HepG2 (cell line): Measurements from ENCODE around the gene SEMA4C. TPM values are rescaled to one million over a fixed set of nuclear protein-coding genes. Genes with fewer than 3 reads are reported as not detected.

ENCODE experiments used
- BCLAF1 ChIP-seq: fragments of 450-650 bp; IDR thresholded peaks from 2 replicates; pipeline ENCODE4 v1.6.1; 2017; ENCODE audit warnings: mild to moderate bottlenecking
- DMAP1 ChIP-seq: IDR thresholded peaks from 2 replicates; pipeline ENCODE4 v1.6.1; 2016
- FOXC1 ChIP-seq: sonication (generic); formaldehyde crosslinking; IDR thresholded peaks from 2 replicates; pipeline ENCODE4 v1.8.0; 2022; ENCODE audit warnings: mild to moderate bottlenecking, missing genetic modification reagents, borderline replicate concordance
- HES4 ChIP-seq: sonication (generic); formaldehyde crosslinking; IDR thresholded peaks from 2 replicates; pipeline ENCODE4 v1.9.0; 2021; ENCODE audit warnings: mild to moderate bottlenecking, missing genetic modification reagents, borderline replicate concordance
- KLF15 ChIP-seq: sonication (generic); formaldehyde crosslinking; IDR thresholded peaks from 2 replicates; pipeline ENCODE4 v1.8.1; 2023; ENCODE audit warnings: borderline replicate concordance, mild to moderate bottlenecking, inconsistent platforms, missing genetic modification reagents, mixed read lengths
- MEIS1 ChIP-seq: sonication (generic); formaldehyde crosslinking; IDR thresholded peaks from 2 replicates; pipeline ENCODE4 v1.9.0; 2021; ENCODE audit warnings: mild to moderate bottlenecking, missing genetic modification reagents, moderate library complexity, borderline replicate concordance
- PCBP1 ChIP-seq: fragments of 200-400 bp; formaldehyde crosslinking; IDR thresholded peaks from 2 replicates; pipeline ENCODE4 v1.6.1; 2017; ENCODE audit warnings: mild to moderate bottlenecking, low read depth, low read length, borderline replicate concordance
- SALL1 ChIP-seq: sonication (generic); formaldehyde crosslinking; IDR thresholded peaks from 2 replicates; pipeline ENCODE4 v1.8.0; 2022; ENCODE audit warnings: mild to moderate bottlenecking, missing genetic modification reagents
- SAP130 ChIP-seq: IDR thresholded peaks from 2 replicates; pipeline ENCODE4 v1.6.1; 2016; ENCODE audit warnings: low read depth
- SYNCRIP ChIP-seq: fragments of 200-400 bp; formaldehyde crosslinking; IDR thresholded peaks from 2 replicates; pipeline ENCODE4 v1.6.1; 2018; ENCODE audit warnings: mild to moderate bottlenecking, low read depth, low read length; ENCODE audit not compliant: insufficient read depth
- TBX3 ChIP-seq: fragments of 450-650 bp; IDR thresholded peaks from 2 replicates; pipeline ENCODE4 v1.6.1; 2017; ENCODE audit warnings: antibody characterized with exemption, mild to moderate bottlenecking, inconsistent platforms, borderline replicate concordance
- ZNF230 ChIP-seq: sonication (generic); formaldehyde crosslinking; IDR thresholded peaks from 2 replicates; pipeline ENCODE4 v1.4.0; 2020; ENCODE audit warnings: mild to moderate bottlenecking, missing genetic modification reagents
- ZNF317 ChIP-seq: sonication (generic); formaldehyde crosslinking; IDR thresholded peaks from 2 replicates; pipeline ENCODE4 v1.5.0; 2020; ENCODE audit warnings: mild to moderate bottlenecking, missing genetic modification reagents
- ZNF331 ChIP-seq: sonication (generic); formaldehyde crosslinking; IDR thresholded peaks from 2 replicates; pipeline ENCODE4 v1.4.0; 2020; ENCODE audit warnings: missing genetic modification reagents
- ZNF460 ChIP-seq: sonication (generic); formaldehyde crosslinking; IDR thresholded peaks from 2 replicates; pipeline ENCODE4 v1.5.1; 2020; ENCODE audit warnings: missing genetic modification reagents, mild to moderate bottlenecking, borderline replicate concordance
- ZNF574 ChIP-seq: sonication (generic); formaldehyde crosslinking; IDR thresholded peaks from 2 replicates; pipeline ENCODE4 v1.4.0; 2020; ENCODE audit warnings: missing genetic modification reagents
- ZNF691 ChIP-seq: sonication (generic); formaldehyde crosslinking; IDR thresholded peaks from 2 replicates; pipeline ENCODE4 v1.4.0; 2020; ENCODE audit warnings: missing genetic modification reagents, low read depth, mild to moderate bottlenecking, borderline replicate concordance
- ZNF713 ChIP-seq: sonication (generic); formaldehyde crosslinking; IDR thresholded peaks from 2 replicates; pipeline ENCODE4 v1.4.0; 2020; ENCODE audit warnings: mild to moderate bottlenecking, missing genetic modification reagents
- polyA plus RNA-seq, 8 experiments: library from polyadenylated mRNA; depleted of rRNA in 3 of 8; stranded (reverse) in 7 of 8; unstranded in 1 of 8; fragments of >200 nt; fragmentation: Illumina TruSeq in 4 of 8; extraction: Trizol in 4 of 8; gene quantifications; 2 replicates each; pipeline versions ENCODE4 v1.2.1 to v1.2.3, GENCODE V29; 2011 to 2016; ENCODE audit warnings: low read depth in 4 of 8, missing spikeins in 1 of 8, mixed read lengths in 1 of 8; ENCODE audit not compliant: insufficient read depth in 1 of 8
- total RNA-seq, 5 experiments: library from RNA; depleted of rRNA; stranded (reverse); fragments of >200 nt; fragmentation: Illumina TruSeq; extraction: Trizol; gene quantifications; 2 replicates each; pipeline ENCODE4 v1.2.3, GENCODE V29; 2016; ENCODE audit warnings: low read depth in 1 of 5
- TF ChIP-seq, protein P1 (sequence below), 2 experiments: sonication (generic) in 1 of 2; formaldehyde crosslinking in 1 of 2; IDR thresholded peaks; 2 replicates each; pipeline versions ENCODE4 v1.4.0 to v1.6.1; 2018 to 2020; ENCODE audit warnings: missing genetic modification reagents in 2 of 2, borderline replicate concordance in 1 of 2, low read depth in 1 of 2, mild to moderate bottlenecking in 1 of 2, missing biosample characterization in 1 of 2
- TF ChIP-seq, protein P2 (sequence below): IDR thresholded peaks from 2 replicates; pipeline ENCODE4 v1.6.1; 2016; ENCODE audit warnings: low read depth

SEMA4C gene
- total and polyA plus RNA-seq, 2 of the 13 experiments (the other 11 are each of a cell fraction or from before 2014, with no cell fraction given): 25.9 to 46.6 TPM

- no peak for TF ChIP-seq TBX3
- TF ChIP-seq MEIS1: 0 out of 2 replicates have a peak, but pooled peaks have one; percentile 40
- TF ChIP-seq PCBP1: no peak
- peak; percentile 17; the same call in 1 of the 2 replicates for TF ChIP-seq ZNF574
- 0 out of 2 replicates have a peak, but pooled peaks have one; percentile 43 for TF ChIP-seq ZNF691 (CRISPR knock-in tag)
- TF ChIP-seq, protein P1, sequence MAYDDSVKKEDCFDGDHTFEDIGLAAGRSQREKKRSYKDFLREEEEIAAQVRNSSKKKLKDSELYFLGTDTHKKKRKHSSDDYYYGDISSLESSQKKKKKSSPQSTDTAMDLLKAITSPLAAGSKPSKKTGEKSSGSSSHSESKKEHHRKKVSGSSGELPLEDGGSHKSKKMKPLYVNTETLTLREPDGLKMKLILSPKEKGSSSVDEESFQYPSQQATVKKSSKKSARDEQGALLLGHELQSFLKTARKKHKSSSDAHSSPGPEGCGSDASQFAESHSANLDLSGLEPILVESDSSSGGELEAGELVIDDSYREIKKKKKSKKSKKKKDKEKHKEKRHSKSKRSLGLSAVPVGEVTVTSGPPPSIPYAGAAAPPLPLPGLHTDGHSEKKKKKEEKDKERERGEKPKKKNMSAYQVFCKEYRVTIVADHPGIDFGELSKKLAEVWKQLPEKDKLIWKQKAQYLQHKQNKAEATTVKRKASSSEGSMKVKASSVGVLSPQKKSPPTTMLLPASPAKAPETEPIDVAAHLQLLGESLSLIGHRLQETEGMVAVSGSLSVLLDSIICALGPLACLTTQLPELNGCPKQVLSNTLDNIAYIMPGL (CRISPR knock-in tag; IDR thresholded peaks at IDR 0.05; ENCODE audit: borderline replicate concordance in 1 of 2, low read depth in 1 of 2): peak; percentile 19 to 49; a peak in 1 of 4 replicates
- no peak for TF ChIP-seq ZNF713
- TF ChIP-seq SYNCRIP: no peak
- TF ChIP-seq BCLAF1: no peak
- no peak for TF ChIP-seq HES4
- TF ChIP-seq ZNF317: 0 out of 2 replicates have a peak, but pooled peaks have one; percentile 37
- TF ChIP-seq SALL1: 0 out of 2 replicates have a peak, but pooled peaks have one; percentile 61
- peak; percentile 54 for TF ChIP-seq ZNF331
- TF ChIP-seq ZNF230: 0 out of 2 replicates have a peak, but pooled peaks have one; percentile 67
- TF ChIP-seq KLF15 (CRISPR knock-in tag): no peak
- no peak; the same call in 1 of the 2 replicates for TF ChIP-seq ZNF460 (CRISPR knock-in tag)
- TF ChIP-seq DMAP1 (CRISPR knock-in tag): 0 out of 2 replicates have a peak, but pooled peaks have one; percentile 49
- no peak for TF ChIP-seq FOXC1 (CRISPR knock-in tag)
- TF ChIP-seq, protein P2, sequence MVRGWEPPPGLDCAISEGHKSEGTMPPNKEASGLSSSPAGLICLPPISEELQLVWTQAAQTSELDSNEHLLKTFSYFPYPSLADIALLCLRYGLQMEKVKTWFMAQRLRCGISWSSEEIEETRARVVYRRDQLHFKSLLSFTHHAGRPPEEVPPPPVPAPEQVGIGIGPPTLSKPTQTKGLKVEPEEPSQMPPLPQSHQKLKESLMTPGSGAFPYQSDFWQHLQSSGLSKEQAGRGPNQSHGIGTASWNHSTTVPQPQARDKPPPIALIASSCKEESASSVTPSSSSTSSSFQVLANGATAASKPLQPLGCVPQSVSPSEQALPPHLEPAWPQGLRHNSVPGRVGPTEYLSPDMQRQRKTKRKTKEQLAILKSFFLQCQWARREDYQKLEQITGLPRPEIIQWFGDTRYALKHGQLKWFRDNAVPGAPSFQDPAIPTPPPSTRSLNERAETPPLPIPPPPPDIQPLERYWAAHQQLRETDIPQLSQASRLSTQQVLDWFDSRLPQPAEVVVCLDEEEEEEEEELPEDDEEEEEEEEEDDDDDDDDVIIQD: peak; percentile 55; the same call in 1 of the 2 replicates
- TF ChIP-seq SAP130 (CRISPR knock-in tag): peak; percentile 53
These were observed 59.1 kb downstream of the SEMA4C start (continued) for GRCh38 chr2:96810783-96811192.
